ENCODE data around the gene OPA3. TPM values are rescaled to one million over a fixed set of nuclear protein-coding genes. Genes with fewer than 3 reads are reported as not detected.

The OPA3 gene
- total and polyA plus RNA-seq, 2 experiments from 2014 or later, result 11.5 to 14.5 TPM

GRCh38 chr19:45489216-45489855 is 95.3 kb downstream of the OPA3 start (continued):
- TF ChIP-seq ZNF462 (CRISPR knock-in tag; IDR thresholded peaks at IDR 0.05) (no peak), ZNF114 (CRISPR knock-in tag; IDR thresholded peaks at IDR 0.05) (no peak), ZNF331 (CRISPR knock-in tag; IDR thresholded peaks at IDR 0.05; ENCODE audit: low read depth) (no peak), STAT1 (IDR thresholded peaks at IDR 0.05; ENCODE audit: unreplicated experiment) (no peak), ETS1 (IDR thresholded peaks at IDR 0.05) (no peak)

GRCh38 chr19:45488708-45489107 is 95.9 kb downstream of the OPA3 start:
- Mint-ChIP-seq H3K9me3 (no peaks in the 10 kb centered on the region; the same call in 2 of the 3 replicates), H3K27ac (no peak overlapping the region), H3K36me3 (ENCODE audit: low read depth) (peaks cover 3% of the 10 kb centered on the region; the same call in 2 of the 3 replicates), H3K27me3 (ENCODE audit: insufficient read depth, low read depth, poor library complexity) (peaks cover 14% of the 10 kb centered on the region), H3K4me1 (peaks cover 12% of the 10 kb centered on the region), H3K4me3 (no peak overlapping the region)
- H3K4me1 ChIP-seq (ENCODE audit: insufficient read depth), result peaks cover 6% of the 10 kb centered on the region; the same call in 1 of the 2 replicates
- no peak overlapping the region for H3K4me2 ChIP-seq
- ATAC-seq, result no peak
- H2AFZ ChIP-seq, result no peak overlapping the region
- H4K20me1 ChIP-seq (replicated peaks; ENCODE audit: insufficient read depth), result no peaks in the 10 kb centered on the region
- H3K4me3 ChIP-seq, result no peak overlapping the region
- no peak overlapping the region for H3K27ac ChIP-seq (ENCODE audit: low read depth)
- no peaks in the 10 kb centered on the region for H3K36me3 ChIP-seq (ENCODE audit: insufficient read depth)
- peaks cover 11% of the 10 kb centered on the region; the same call in 1 of the 2 replicates for H3F3A ChIP-seq (replicated peaks; ENCODE audit: low read depth)
- DNase-seq (ENCODE audit: low spot score), result no peak
- H3K27me3 ChIP-seq (ENCODE audit: insufficient read depth), result no peaks in the 10 kb centered on the region
- no peaks in the 10 kb centered on the region for H3K9me2 ChIP-seq (ENCODE audit: insufficient read depth)
- H3K79me2 ChIP-seq (replicated peaks; ENCODE audit: insufficient read depth), result no peaks in the 10 kb centered on the region
- TF ChIP-seq CTCF (conservative IDR thresholded peaks at IDR 0.05; ENCODE audit: low read depth in 2 of 2) (no peak), ZNF331 (CRISPR knock-in tag; IDR thresholded peaks at IDR 0.05; ENCODE audit: low read depth) (no peak), NANOG (IDR thresholded peaks at IDR 0.05; ENCODE audit: borderline replicate concordance) (no peak), CREB1 (CRISPR knock-in tag; IDR thresholded peaks at IDR 0.05; ENCODE audit: low read depth) (no peak)

Data from GM23338 (cell line).